ENCODE results near the gene TRIM62.
"Not testable (repeated sequence)": the region's sequence is repeated elsewhere in the genome, so short reads cannot be mapped to it uniquely, and the experiment has no call there.

TRIM62 gene

DNA sequence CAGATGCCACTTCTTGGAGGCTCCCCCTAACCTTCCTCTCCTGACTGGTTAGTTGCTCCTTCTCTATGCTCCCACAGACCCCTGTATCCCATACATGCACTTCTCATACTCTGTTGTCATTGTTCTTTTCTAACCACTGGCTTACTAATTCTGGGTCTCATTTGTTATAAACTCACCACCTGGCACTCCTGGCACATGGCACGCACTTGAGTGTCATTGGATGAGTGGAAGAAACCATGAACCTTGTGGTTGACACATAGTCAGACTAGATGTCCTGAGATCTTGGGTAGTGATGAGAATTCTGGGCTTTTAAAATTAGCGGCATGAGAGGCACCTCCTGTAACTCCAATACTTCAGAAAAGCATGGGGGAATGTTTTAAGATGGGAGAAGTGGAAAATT, 49.3 kb downstream of the TRIM62 start:
- no peak for DNase-seq

- DNase-seq, result no peak
Measured at GRCh38 chr1:33131191-33131590, 50.7 kb downstream of the TRIM62 start.

DNA sequence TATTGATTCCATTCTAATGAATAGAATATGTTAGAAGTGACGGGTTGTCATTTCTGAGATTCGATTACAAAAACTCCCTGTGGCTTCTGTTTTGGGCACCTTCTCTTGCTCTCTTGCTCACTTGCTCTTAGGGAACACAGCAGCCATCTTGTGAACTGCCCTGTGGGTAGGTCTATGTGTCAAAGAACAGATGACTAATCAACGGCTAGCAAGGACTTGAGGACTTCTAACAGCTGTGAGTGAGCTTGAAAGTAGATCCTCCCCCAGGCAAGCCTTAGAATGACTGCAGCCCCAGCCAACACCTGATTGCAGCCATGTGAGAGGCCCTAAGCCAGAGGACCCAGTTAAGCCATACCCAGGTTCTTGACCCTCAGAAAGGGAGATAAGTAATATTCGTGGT, 51.5 kb downstream of the TRIM62 start:
- DNase-seq, result no peak

GRCh38 chr1:33128781-33129180, 53.1 kb downstream of the TRIM62 start:
- DNase-seq, result no peak

DNA sequence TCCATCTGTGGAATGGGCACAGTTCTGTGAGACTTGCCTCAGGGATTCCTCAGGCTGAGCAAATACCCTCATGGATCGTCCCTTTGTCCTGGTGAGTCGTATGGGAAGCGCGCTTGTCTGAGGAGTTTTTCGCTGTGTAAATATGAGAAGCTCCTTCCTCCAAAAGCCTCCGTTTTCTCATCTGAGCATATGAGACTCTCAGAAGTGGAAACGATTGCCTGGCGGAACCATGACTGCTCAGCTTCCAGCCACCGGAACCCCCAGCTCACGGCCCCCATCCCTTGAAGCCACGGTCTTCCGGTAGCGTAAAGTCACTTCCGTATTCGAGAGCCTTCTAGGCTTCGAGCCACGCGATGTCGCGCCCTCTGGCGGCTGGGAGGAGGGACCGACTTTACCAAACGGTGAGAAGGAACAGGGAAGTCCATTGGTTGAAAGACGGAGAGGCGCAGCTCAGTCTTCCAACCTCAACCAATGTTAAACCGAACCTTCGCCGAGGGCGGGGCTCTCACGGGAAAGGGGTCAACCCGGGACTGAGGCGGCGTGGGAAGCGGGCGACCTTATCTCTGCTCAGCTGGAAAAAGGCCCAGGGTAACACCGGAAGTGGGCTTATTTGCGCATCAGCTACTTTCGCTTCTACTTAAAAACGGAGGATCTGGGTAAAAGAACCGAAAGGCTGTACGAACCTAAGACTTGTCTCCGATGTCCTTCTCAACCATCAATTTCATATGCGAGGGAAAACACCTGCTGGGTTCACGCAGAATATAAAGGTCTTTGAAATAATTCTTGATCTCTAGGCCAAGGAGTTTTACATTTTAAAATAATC, 54.6 kb downstream of the TRIM62 start:
- DNase-seq, result peak; percentile 99

- no peak for DNase-seq
Measured at GRCh38 chr1:33126411-33127000, 55.3 kb downstream of the TRIM62 start.

DNA sequence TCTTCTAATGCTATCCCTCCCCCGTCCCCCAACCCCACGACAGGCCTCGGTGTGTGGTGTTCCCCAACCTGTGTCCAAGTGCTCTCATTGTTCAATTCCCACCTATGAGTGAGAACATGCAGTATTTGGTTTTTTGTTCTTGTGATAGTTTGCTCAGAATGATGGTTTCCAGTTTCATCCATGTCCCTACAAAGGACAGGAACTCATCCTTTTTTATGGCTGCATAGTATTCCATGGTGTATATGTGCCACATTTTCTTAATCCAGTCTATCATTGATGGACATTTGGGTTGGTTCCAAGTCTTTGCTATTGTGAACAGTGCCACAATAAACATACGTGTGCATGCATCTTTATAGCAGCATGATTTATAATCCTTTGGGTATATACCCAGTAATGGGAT, 57.2 kb downstream of the TRIM62 start:
- DNase-seq, result not testable (repeated sequence)

DNA sequence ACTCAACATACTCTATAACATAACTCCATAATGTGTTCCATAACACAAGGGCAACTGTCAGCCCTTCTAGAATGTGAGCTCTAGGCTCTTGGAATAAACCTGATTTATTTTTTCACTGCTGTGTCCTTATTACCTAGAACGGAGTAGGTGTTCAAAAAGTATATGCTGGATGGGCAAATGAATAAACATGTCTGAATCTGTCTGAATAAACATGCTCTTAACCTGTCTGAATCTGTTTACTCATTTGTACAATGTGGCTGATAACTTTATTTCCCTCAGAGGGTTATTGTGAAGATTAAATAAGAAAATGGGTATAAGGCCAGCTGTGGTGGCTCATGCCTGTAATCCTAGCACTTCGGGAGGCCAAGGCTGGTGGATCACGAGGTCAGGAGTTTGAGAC, 58.6 kb downstream of the TRIM62 start:
- no peak for DNase-seq

DNA sequence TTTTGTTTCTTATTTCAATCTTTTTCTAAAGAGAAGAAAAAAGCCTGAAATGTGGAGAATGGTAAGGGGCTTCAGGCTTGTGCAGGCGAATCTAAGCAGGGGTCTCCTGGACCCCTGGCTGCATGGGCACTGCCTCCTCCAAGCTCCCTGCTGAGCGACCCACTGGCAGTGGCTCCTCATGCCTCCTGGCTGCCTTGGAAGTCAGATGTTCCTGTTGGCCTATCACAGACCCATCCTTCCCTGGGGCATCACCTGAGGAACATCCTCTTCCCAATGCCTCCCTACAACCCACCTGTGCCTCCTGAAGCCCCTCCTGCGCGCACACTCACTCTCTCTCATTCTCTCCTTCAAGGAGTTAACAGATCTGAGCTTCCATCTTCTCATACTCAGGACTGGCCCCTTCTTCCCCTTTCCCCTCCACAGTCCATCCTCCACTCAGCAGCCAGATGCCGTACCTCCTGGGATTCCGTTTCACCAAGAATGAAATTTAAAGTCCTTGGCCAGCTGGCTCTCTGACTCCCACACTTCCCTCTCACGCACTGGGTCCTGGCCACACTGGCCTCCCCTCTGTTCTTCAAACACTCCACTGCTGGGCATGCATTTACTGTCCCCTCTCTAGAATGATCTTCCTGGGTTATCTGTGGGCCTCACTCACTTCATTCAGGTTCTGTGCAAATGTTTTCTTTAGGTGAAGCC, 59.2 kb downstream of the TRIM62 start:
- DNase-seq, result no peak

- no peak for DNase-seq
Measured at GRCh38 chr1:33121728-33122127, 60.1 kb downstream of the TRIM62 start.

GRCh38 chr1:33120436-33121231, 61.2 kb downstream of the TRIM62 start:
- DNase-seq, result no peak

DNA sequence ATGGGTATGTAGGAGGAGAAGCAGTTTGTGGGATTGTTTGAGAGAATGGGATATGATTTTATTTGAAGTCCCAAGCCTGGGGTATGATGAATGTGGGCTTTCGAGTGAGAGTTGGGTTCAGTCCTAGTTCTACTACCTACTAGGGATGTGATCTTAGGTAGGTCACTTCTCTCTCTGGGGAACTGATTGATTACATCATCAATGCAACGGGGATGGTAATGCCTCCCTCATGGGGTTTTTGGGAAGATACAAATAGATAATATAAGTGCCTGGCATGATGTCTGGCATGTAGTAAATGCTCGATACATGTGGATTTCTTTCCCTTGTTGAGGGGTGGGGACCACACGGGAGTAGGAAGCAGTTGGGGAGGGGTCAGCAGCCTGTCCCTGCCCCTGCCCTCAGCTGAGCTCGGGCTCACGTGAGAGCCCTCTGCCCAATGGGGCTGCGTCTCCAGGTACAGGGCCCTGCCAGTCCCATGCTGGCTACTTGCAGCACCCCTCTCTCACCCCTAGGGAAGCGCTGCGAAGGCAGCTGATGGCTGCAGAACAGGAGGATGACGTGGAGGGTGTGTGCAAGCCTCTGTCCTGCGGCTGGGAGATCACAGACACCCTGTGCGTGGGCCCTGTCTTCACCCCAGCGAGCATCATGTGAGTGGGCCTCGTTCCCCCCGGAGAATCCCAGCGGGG, 62.2 kb downstream of the TRIM62 start:
- no peak for DNase-seq

DNA sequence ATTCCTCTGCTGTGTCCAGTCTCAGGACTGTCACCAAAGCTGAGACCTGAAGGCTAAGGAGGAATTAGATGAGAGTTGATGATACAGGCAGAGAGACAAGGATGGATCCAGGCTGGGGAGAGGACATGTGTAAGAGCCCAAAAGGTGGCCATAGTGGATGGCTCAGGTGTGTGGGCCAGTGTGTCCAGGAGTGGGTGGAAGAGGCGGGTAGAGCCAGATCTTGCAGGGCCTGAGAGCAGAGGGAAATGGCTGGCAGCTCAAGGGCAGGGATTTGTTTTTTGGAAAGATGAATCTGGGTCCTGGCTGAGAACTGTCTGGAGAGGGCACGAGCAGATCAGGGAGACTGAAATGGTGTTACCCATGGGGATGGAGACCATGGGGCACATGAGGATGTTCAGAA, 62.8 kb downstream of the TRIM62 start:
- no peak for DNase-seq

DNA sequence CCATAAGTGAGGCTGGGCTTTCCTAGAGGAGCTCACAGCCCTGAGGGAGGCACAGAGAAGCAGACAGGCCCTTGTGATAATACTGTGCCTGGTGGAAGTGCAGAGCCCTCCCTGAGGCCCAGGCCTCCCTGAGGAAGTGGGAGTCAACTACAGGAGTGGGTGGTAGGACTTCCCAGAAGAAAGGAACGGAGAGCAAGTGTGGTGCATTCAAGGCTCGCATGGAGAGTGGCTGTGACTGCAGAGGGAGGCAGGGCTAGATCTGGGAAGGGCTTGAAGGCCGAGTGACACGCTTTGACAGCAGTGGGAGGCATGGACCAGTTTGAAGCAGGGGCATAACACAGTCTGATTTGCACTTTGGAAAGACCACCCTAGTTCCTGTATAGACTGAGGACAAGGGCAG, 63.6 kb downstream of the TRIM62 start:
- DNase-seq, result no peak

DNA sequence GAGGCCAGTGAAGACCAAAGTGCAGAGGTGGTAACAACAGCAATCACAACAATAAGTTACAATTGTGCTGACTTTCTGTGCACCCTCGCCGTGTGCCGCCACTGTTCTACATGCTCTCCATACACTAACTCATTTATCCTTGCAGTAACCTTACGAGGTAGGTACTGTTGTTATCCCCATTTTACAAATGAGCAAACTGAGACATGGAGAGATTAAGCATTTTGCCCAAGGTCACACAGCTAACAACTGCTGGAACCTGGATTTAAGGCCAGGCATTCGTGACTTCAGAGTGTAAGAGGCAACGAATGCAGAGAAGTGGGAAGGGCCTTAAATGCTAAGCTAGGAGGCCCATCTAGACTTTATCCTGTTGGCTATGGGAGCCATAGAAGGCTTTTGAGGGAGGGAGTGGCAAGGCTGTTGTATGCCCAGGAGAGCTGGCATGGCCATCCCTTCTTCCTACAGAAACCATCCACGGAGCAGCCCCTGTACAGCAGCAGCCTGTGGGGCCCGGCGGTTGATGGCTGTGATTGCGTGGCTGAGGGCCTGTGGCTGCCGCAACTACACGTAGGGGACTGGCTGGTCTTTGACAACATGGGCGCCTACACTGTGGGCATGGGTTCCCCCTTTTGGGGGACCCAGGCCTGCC, 64.3 kb downstream of the TRIM62 start:
- DNase-seq, result no peak

DNA sequence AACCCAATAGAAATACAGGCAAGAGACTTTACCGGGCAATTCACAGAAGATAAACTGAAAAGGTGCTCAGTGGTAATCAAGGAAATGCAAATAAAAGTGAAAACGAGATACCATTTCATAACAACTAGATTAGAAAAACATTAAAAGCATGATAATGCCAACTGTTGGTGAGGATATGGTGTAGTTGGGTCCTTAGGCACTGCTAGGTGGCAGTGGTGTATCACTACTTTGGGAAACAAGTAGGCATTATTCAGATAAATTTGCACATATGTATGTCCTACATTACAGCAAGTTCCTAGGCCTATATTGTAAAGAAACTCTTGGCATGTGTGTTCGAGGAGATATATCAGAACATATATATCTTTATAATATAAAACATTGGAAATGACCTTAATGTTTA, 69.9 kb downstream of the TRIM62 start:
- DNase-seq, result peak in 1 of 2 donors; percentile 28

DNA sequence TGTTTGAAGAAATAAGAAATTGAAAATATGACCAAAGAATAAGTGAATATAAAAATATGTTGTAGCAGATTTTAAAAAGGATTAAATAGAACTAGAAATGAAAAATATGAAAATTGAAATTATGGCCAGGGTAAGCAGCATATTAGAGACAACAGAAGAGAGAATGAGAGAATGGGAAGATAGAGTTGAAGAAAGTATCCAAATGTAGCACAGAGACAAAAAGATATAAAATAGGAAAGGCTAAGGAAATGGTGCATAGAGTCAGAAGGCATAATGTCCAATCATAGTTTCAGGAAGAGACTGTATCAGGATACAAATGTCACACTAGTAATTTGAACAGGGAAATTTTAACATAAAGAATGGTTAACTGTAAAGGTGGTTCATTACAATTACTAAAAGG, 71.4 kb downstream of the TRIM62 start:
- DNase-seq, result no peak

DNA sequence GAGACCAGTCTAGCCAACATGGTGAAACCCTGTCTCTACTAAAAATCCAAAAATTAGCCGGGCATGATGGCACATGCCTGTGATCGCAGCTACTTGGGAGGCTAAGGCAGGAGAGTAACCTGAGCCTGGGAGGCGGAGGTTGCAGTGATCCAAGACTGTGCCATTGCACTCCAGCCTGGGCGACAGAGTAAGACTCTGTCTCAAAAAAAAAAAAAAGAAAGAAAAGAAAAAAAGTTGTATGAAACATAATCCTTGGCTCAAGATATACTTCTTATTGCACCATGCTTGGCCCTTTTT, 81.8 kb downstream of the TRIM62 start:
- not testable (repeated sequence) for DNase-seq

GRCh38 chr1:33099290-33100118, 82.3 kb downstream of the TRIM62 start:
- peak; percentile 72 to 77 for DNase-seq

- DNase-seq, result no peak
Measured at GRCh38 chr1:33098371-33098770, 83.5 kb downstream of the TRIM62 start.

- DNase-seq, result no peak
Measured at GRCh38 chr1:33097762-33098161, 84.1 kb downstream of the TRIM62 start.
